ENCODE data around the gene ALDOB. TPM values are rescaled to one million over a fixed set of nuclear protein-coding genes. Genes with fewer than 3 reads are reported as not detected.

The ALDOB gene
- total RNA-seq, result not detected in 2 replicates

DNA sequence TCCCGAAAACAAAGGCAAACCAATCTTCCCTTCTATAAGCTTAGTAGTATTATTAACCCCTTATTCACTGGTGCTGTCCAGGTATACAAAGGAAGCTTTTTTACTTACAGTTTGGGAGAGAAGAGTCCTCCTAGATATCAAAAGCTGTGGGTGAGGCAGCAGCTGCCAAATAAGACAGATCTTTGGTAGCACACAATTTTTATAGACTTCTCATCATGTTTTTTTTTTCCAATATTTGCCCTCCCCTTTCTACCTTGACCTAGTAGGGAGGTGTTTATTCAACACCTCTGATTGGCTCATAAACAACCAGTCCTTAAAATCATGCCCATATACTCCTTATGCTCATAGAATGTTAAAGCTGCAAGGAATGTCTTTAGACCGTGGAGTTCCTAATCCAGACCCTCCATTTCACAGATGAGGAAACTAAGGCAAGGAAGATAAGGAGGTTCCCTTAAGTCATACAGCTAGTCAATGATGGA lies at the start of gene ALDOB:
TSS of gene ALDOB (minus strand) at position 174 of the 479 bp plus-strand sequence. CDS start 4,887 bp downstream, outside the sequence.
- Mint-ChIP-seq H3K27ac (no peak within 1 kb of the TSS), H3K4me1 (ENCODE audit: low read depth) (no peaks in the 10 kb centered on the region), H3K36me3 (ENCODE audit: low read depth) (no peaks in the 10 kb centered on the region), H3K9me3 (no peaks in the 10 kb centered on the region), H3K27me3 (ENCODE audit: low read depth) (peaks cover 7% of the 10 kb centered on the region), H3K4me3 (ENCODE audit: low read depth) (no peak within 1 kb of the TSS)
- intact Hi-C loops (cut with micrococcal nuclease), result no loop called here
- DNase-seq (ENCODE audit: low spot score), result no peak

DNA sequence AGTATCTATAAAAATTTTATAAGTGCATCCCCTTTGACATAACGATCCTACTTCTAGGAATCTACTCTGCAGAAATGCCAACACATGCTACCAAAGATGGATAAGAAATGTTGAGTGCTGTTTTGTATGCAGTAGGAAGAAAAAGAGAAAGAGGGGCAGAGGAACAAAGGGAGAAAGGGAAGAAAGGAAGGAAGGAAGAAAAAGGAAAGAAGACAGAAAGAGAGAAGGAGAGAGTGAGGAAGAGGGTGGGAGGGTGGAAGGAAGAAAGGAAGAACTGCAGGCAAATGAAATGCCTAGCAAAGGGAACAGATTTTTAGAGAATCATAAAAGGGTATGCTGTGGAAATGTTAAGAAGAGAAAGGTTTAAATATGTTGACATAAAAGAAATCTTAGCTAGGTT lies 48.5 kb upstream of the ALDOB start:
- H3K4me1 Mint-ChIP-seq (ENCODE audit: low read depth), result no peaks in the 10 kb centered on the region
- DNase-seq (ENCODE audit: low spot score), result no peak
- H3K4me3 Mint-ChIP-seq (ENCODE audit: low read depth), result no peak overlapping the region
- no peaks in the 10 kb centered on the region for H3K9me3 Mint-ChIP-seq
- no peak overlapping the region for H3K27ac Mint-ChIP-seq
- no peaks in the 10 kb centered on the region for H3K36me3 Mint-ChIP-seq (ENCODE audit: low read depth)
- intact Hi-C loops (cut with micrococcal nuclease), result no loop called here
- H3K27me3 Mint-ChIP-seq (ENCODE audit: low read depth), result peaks cover 49% of the 10 kb centered on the region

DNA sequence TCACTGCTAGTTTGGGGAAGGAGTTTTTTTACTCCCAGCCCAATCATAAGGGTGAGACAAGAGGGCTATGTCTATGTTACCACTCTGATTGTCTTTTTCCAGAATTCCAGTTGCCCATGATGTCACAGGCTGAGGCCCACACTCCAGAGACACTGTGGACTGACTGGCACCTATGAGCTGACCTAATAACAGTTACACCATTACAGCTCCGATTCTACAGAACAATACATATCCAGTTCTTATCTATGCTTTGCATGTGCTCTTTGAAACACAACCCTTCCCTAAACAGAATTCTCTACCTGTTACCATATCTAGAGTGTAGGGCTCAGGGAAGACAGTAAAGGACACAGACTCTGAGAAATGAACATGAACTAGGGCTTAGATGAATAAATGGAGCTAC lies 45.7 kb upstream of the ALDOB start:
- Mint-ChIP-seq H3K27me3 (ENCODE audit: low read depth) (peaks cover 34% of the 10 kb centered on the region), H3K4me3 (ENCODE audit: low read depth) (no peak overlapping the region), H3K4me1 (ENCODE audit: low read depth) (no peaks in the 10 kb centered on the region), H3K9me3 (no peaks in the 10 kb centered on the region), H3K36me3 (ENCODE audit: low read depth) (no peaks in the 10 kb centered on the region), H3K27ac (no peak overlapping the region)
- DNase-seq (ENCODE audit: low spot score), result no peak
- intact Hi-C loops (cut with micrococcal nuclease), result no loop called here

DNA sequence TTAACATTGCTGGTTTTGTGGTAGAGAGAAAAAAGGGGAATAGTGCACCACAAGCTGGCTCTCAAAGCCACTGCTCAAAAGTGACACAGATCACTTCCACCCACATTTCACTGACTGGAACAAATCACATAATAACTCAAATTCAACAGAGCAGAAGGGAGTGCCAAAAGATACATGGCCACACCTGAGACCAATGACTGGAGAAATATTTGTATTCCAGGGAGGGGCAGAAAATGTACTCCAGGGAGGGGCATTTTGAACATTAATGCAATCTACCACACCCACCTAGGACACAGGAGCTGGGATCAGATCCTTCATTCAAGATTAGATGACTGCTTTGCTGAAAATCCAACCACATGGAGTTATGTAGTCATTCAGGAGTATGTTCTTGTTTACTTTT lies 44.8 kb upstream of the ALDOB start:
- intact Hi-C loops (cut with micrococcal nuclease), result no loop called here
- Mint-ChIP-seq H3K36me3 (ENCODE audit: low read depth) (no peaks in the 10 kb centered on the region), H3K4me1 (ENCODE audit: low read depth) (no peaks in the 10 kb centered on the region), H3K27ac (no peak overlapping the region), H3K27me3 (ENCODE audit: low read depth) (peaks cover 28% of the 10 kb centered on the region), H3K4me3 (ENCODE audit: low read depth) (no peak overlapping the region), H3K9me3 (no peaks in the 10 kb centered on the region)
- no peak for DNase-seq (ENCODE audit: low spot score)

DNA sequence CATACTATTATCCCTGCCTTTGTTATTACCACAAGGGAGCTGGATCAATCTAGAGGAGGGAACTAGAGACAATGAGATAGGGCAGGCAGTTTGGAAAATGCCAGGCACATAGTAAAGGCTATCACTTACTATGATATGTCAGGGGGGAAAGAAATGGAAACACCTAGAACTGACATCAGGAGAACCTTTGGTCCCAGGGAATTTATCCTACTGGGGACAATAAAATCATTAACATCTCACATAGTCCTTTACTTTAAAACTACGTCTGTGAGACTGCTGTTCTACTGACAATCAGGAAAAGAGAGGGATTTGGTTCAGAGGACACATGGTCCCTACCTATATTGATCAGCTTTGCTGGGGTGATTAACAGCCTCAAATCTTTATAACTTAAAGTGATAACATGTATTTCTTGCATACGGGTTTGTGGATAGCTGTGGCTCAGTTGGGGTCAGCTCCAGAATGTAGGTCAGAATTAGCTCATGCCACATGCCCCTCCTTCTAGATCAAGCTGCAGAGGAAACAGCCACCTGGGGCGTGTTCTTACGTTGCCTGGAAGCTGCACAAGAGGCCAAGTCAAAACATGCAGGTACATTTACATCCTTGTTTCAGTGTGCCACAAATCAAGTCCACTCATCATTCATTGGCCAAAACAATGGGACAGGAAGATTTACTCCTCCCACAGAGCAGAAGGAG lies 43.9 kb upstream of the ALDOB start:
- DNase-seq (ENCODE audit: low spot score), result no peak
- peaks cover 24% of the 10 kb centered on the region for H3K27me3 Mint-ChIP-seq (ENCODE audit: low read depth)
- intact Hi-C loops (cut with micrococcal nuclease), result no loop called here
- H3K9me3 Mint-ChIP-seq, result no peaks in the 10 kb centered on the region
- no peak overlapping the region for H3K4me3 Mint-ChIP-seq (ENCODE audit: low read depth)
- no peaks in the 10 kb centered on the region for H3K4me1 Mint-ChIP-seq (ENCODE audit: low read depth)
- no peak overlapping the region for H3K27ac Mint-ChIP-seq
- no peaks in the 10 kb centered on the region for H3K36me3 Mint-ChIP-seq (ENCODE audit: low read depth)

DNA sequence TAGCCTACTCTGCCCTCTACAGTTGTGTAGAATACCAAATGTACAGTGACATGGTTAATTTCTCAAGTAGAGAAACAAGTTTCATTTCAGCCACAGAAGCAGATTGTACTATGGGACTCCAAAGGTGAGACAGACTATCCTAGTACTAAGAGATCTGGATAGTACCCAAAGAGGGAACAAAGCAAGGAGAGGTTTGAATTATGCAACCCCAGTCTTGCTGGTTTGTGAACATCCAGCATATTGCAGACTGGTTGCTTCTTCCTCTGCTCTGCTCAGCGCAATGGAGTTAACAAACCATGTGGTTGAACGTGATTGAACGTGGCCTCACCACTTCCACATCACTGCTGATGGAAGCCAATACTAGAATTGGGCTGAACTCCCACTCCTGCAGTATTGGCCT lies 43.3 kb upstream of the ALDOB start:
- Mint-ChIP-seq H3K9me3 (no peaks in the 10 kb centered on the region), H3K36me3 (ENCODE audit: low read depth) (no peaks in the 10 kb centered on the region), H3K27me3 (ENCODE audit: low read depth) (peaks cover 19% of the 10 kb centered on the region), H3K4me3 (ENCODE audit: low read depth) (no peak overlapping the region), H3K27ac (no peak overlapping the region), H3K4me1 (ENCODE audit: low read depth) (no peaks in the 10 kb centered on the region)
- DNase-seq (ENCODE audit: low spot score), result no peak
- intact Hi-C loops (cut with micrococcal nuclease), result no loop called here

DNA sequence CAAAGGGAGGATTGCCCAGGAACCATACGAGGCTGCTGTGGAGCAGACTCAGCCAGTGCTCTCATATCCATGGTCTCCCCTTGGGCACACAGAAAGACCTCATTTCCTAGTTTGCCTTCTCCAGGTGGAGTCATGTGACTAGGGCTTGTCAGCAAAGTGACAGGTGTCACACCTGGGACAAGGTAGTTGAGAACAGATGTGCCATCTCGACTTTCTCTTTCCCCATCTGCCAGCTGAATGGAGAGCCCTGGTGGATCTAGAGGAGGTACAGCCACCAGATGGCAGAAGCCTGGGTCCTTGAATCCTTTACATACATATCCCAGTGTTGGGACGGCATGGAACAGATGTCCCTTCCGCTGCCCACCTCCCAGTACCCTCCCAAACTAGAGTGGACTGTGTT lies 42.9 kb upstream of the ALDOB start:
- H3K36me3 Mint-ChIP-seq (ENCODE audit: low read depth), result no peaks in the 10 kb centered on the region
- H3K9me3 Mint-ChIP-seq, result no peaks in the 10 kb centered on the region
- H3K4me3 Mint-ChIP-seq (ENCODE audit: low read depth), result no peak overlapping the region
- H3K27me3 Mint-ChIP-seq (ENCODE audit: low read depth), result peaks cover 17% of the 10 kb centered on the region
- H3K4me1 Mint-ChIP-seq (ENCODE audit: low read depth), result no peaks in the 10 kb centered on the region
- intact Hi-C loops (cut with micrococcal nuclease), result no loop called here
- no peak for DNase-seq (ENCODE audit: low spot score)
- H3K27ac Mint-ChIP-seq, result no peak overlapping the region

DNA sequence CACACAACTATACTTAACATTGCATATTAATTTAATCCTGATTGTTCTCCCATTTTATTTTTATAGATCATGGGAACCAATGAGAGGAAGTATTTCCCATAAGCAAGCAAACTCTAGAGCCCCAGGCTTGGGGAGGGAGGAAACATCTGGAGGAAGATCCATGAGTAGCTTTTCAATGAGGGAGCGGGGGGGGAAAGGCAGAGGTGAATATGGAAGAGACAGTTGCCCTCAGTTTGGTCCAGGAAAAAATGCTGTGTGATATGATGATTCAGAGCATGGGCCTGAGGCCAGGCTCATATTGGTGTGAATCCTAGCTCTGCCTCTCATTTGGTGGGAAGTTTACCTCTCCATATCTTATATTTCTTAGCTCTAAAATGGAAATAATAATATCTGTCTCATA lies 42.2 kb upstream of the ALDOB start:
- Mint-ChIP-seq H3K36me3 (ENCODE audit: low read depth) (no peaks in the 10 kb centered on the region), H3K4me3 (ENCODE audit: low read depth) (no peak overlapping the region), H3K9me3 (no peaks in the 10 kb centered on the region), H3K4me1 (ENCODE audit: low read depth) (no peaks in the 10 kb centered on the region), H3K27me3 (ENCODE audit: low read depth) (peaks cover 12% of the 10 kb centered on the region), H3K27ac (no peak overlapping the region)
- intact Hi-C loops (cut with micrococcal nuclease), result no loop called here
- no peak for DNase-seq (ENCODE audit: low spot score)

DNA sequence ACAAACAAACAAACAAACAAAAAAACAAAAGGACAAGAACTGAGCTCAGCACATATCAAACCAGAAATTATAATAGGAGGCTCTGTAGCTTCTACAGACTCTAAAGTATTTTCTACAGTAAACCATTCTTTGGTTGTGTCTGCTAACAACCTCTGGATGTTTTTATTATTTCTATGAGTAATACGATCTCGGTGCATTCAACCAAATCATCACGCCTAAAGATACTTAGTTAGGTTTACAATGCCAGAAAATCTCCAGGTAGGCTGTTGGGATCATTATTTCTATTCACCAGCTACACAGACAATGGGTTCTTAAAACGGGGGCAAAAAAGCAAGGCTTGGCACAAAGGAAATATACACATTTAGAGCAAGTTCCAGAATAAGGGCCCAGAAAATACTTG lies 41.6 kb upstream of the ALDOB start:
- Mint-ChIP-seq H3K9me3 (no peaks in the 10 kb centered on the region), H3K27me3 (ENCODE audit: low read depth) (peaks cover 10% of the 10 kb centered on the region), H3K27ac (no peak overlapping the region), H3K36me3 (ENCODE audit: low read depth) (no peaks in the 10 kb centered on the region), H3K4me3 (ENCODE audit: low read depth) (no peak overlapping the region), H3K4me1 (ENCODE audit: low read depth) (no peaks in the 10 kb centered on the region)
- no peak for DNase-seq (ENCODE audit: low spot score)
- intact Hi-C loops (cut with micrococcal nuclease), result no loop called here

DNA sequence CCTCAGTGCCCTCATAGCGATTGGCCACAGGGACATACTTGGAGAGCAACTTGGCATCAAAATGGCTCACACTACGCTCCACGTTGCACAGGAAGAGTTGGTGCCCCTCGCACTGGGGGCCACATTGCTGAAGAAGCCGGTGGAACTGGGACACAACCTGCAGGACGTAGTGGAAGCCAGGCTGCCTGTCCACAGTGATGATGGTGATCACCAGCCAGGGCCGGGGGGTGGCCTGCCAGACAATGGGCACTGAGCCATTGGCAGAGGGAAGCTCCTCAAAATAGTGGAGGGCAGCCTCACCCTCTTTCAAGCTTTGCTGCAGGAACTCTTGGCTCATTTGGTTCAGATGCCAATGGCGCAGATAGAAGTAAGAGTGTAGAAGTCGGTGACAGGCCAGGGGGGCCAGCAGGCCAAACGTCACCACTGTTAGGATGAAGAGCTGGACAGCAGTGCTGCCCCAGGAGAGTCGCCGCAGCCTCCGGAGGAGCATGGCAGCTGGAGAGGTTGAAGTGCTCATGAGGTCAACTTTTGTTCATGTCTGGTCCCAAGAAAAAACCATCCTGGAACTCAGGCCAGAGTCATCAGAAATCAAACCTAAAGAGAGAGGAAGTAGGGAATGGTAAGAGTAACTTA lies 41.1 kb upstream of the ALDOB start:
- Mint-ChIP-seq H3K27me3 (ENCODE audit: low read depth) (peaks cover 9% of the 10 kb centered on the region), H3K9me3 (no peaks in the 10 kb centered on the region), H3K27ac (no peak overlapping the region), H3K36me3 (ENCODE audit: low read depth) (no peaks in the 10 kb centered on the region), H3K4me1 (ENCODE audit: low read depth) (no peaks in the 10 kb centered on the region), H3K4me3 (ENCODE audit: low read depth) (no peak overlapping the region)
- no peak for DNase-seq (ENCODE audit: low spot score)
- intact Hi-C loops (cut with micrococcal nuclease), result no loop called here

DNA sequence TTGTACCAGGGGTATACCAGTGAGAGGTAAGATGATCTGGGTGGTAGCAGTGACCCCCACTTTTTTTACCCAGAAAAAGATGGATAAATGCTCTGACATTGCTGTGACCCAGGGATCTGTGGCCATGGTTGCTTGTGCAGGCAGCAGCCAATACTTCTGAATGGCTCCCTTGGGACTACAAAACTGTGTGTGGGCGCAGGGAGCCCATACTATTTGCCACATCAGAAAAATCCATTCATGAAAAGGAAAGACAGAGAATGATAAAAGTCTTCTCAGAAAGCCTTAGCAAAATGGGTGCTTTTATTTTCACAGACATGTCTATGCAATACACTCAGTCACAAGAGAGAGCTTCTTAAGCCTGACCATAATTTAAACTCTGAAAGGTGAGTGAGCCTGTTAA lies 37.3 kb upstream of the ALDOB start:
- H3K4me3 Mint-ChIP-seq (ENCODE audit: low read depth), result no peak overlapping the region
- DNase-seq (ENCODE audit: low spot score), result no peak
- no peaks in the 10 kb centered on the region for H3K4me1 Mint-ChIP-seq (ENCODE audit: low read depth)
- H3K27me3 Mint-ChIP-seq (ENCODE audit: low read depth), result peaks cover 12% of the 10 kb centered on the region
- H3K27ac Mint-ChIP-seq, result no peak overlapping the region
- H3K9me3 Mint-ChIP-seq, result no peaks in the 10 kb centered on the region
- H3K36me3 Mint-ChIP-seq (ENCODE audit: low read depth), result no peaks in the 10 kb centered on the region
- intact Hi-C loops (cut with micrococcal nuclease), result no loop called here

DNA sequence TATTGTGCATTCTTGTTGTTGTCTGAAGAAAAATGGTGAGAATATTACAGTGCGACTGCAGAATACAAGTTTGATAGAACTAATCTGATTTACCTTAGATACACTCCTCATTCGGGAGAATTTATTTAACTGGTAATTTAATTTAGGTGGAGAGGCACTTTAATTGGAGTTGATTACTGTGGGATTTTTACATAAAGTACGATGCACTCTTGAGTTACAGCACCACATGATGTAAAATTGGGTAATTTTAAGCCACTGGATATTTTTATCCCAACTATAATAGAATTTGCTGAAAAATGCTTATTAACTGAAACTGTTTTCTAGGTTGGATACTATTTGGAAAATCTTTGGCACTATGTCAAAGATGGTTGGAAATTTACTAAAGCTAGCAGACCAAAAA lies 35.4 kb upstream of the ALDOB start:
- H3K4me1 Mint-ChIP-seq (ENCODE audit: low read depth), result no peaks in the 10 kb centered on the region
- peaks cover 12% of the 10 kb centered on the region for H3K27me3 Mint-ChIP-seq (ENCODE audit: low read depth)
- DNase-seq (ENCODE audit: low spot score), result no peak
- no peaks in the 10 kb centered on the region for H3K36me3 Mint-ChIP-seq (ENCODE audit: low read depth)
- intact Hi-C loops (cut with micrococcal nuclease), result no loop called here
- H3K9me3 Mint-ChIP-seq, result no peaks in the 10 kb centered on the region
- no peak overlapping the region for H3K27ac Mint-ChIP-seq
- no peak overlapping the region for H3K4me3 Mint-ChIP-seq (ENCODE audit: low read depth)

DNA sequence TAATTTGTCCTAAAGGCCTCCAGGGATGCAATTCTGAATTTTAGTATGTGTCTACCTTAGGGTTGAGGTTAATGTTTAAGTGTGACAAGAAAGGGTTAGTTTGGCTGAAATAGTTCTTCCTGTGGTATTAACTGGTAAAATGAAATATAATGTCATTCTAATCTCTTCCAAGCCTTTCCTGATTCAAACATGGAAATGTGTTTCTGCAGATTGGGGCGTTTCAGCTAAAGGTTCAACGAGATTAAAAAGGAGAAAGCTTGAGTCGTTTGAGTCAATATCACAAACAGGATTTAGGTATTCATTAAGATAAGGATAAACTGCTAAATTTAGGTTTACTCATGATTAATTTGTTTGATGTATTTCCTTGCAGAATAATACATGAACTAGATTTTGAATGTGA lies 34.4 kb upstream of the ALDOB start:
- Mint-ChIP-seq H3K9me3 (no peaks in the 10 kb centered on the region), H3K36me3 (ENCODE audit: low read depth) (no peaks in the 10 kb centered on the region), H3K27me3 (ENCODE audit: low read depth) (peaks cover 14% of the 10 kb centered on the region), H3K4me3 (ENCODE audit: low read depth) (no peak overlapping the region), H3K27ac (no peak overlapping the region), H3K4me1 (ENCODE audit: low read depth) (no peaks in the 10 kb centered on the region)
- intact Hi-C loops (cut with micrococcal nuclease), result no loop called here
- no peak for DNase-seq (ENCODE audit: low spot score)
